Ureter (tissue), 1 donor: Measurements from ENCODE around the gene LONRF2. TPM values are rescaled to one million over a fixed set of nuclear protein-coding genes. Genes with fewer than 3 reads are reported as not detected.
A peak's percentile ranks its signal among the peaks of the same experiment; 100 is the strongest.
"Not testable (repeated sequence)": the region's sequence is repeated elsewhere in the genome, so short reads cannot be mapped to it uniquely, and the experiment has no call there.

ENCODE experiments used
- DNase-seq: peaks from one replicate; pipeline ENCODE4 v3.0.0-alpha.2; 2020; ENCODE audit warnings: low spot score
- total RNA-seq: library from RNA; stranded (reverse); gene quantifications from one replicate; pipeline ENCODE4 v1.2.4, GENCODE V29; 2023
- donor health status: DM: yes; HTN: yes; CAD: no.

The LONRF2 gene
- 3.6 TPM for total RNA-seq

- no peak for DNase-seq
Observed at GRCh38 chr2:100321866-100322820, at the start of gene LONRF2. TSS of gene LONRF2 (minus strand) at chr2:100322501. CDS start at chr2:100322093, 408 bp downstream.

GRCh38 chr2:100367163-100367562 lies 44.9 kb upstream of the LONRF2 start:
- no peak for DNase-seq

- no peak for DNase-seq
Observed at GRCh38 chr2:100365434-100365833, 43.1 kb upstream of the LONRF2 start.

GRCh38 chr2:100362269-100362668 lies 40.0 kb upstream of the LONRF2 start:
- DNase-seq = not testable (repeated sequence)

GRCh38 chr2:100359576-100359975 lies 37.3 kb upstream of the LONRF2 start:
- DNase-seq = no peak

GRCh38 chr2:100358554-100358953 lies 36.3 kb upstream of the LONRF2 start:
- DNase-seq = no peak

GRCh38 chr2:100352521-100352920 lies 30.2 kb upstream of the LONRF2 start:
- DNase-seq = no peak

- no peak for DNase-seq
Observed at GRCh38 chr2:100350661-100351185, 28.4 kb upstream of the LONRF2 start.

- not testable (repeated sequence) for DNase-seq
Observed at GRCh38 chr2:100345144-100345543, 22.8 kb upstream of the LONRF2 start.

GRCh38 chr2:100344433-100344832 lies 22.1 kb upstream of the LONRF2 start:
- no peak for DNase-seq

- DNase-seq = not testable (repeated sequence)
Observed at GRCh38 chr2:100342466-100342865, 20.2 kb upstream of the LONRF2 start.

- no peak for DNase-seq
Observed at GRCh38 chr2:100339823-100340222, 17.5 kb upstream of the LONRF2 start.

- DNase-seq = no peak
Observed at GRCh38 chr2:100334929-100335328, 12.6 kb upstream of the LONRF2 start.

GRCh38 chr2:100327742-100328141 lies 5.4 kb upstream of the LONRF2 start:
- DNase-seq = no peak

- DNase-seq = peak; percentile 45
Observed at GRCh38 chr2:100321179-100321865, 979 bp downstream of the LONRF2 start.

GRCh38 chr2:100320547-100321178 lies 1.6 kb downstream of the LONRF2 start:
- DNase-seq = no peak

- no peak for DNase-seq
Observed at GRCh38 chr2:100317634-100318033, 4.7 kb downstream of the LONRF2 start.

- no peak for DNase-seq
Observed at GRCh38 chr2:100309973-100310719, 12.2 kb downstream of the LONRF2 start.

- no peak for DNase-seq
Observed at GRCh38 chr2:100309311-100309710, 13.0 kb downstream of the LONRF2 start.

- DNase-seq = no peak
Observed at GRCh38 chr2:100303744-100304143, 18.6 kb downstream of the LONRF2 start.

GRCh38 chr2:100302585-100302892 lies 19.8 kb downstream of the LONRF2 start:
- DNase-seq = no peak
